ENCODE results near the gene EYA2.

DNA sequence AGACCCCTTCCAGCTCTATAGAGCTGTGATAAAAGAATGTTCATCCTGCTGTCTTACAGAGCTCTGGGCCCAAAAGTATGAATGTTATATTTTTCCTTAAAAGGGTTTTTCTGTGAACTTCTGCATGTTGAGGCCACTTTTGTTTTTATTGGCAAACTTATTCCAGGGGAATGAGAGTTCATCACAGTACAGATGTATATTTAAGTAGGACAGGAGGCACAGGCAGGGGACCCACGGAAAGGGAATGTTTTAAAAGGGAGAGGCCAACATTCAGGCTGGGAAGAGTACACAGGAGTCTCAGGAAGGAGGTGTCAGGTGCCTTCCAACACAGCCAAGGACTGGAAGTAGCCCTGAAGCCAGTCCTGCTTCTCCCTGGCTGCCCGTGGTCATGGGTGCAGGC lies 148.4 kb downstream of the EYA2 start:
- no peak for TF ChIP-seq POLR2A (IDR thresholded peaks at IDR 0.05; ENCODE audit: extremely low read depth, insufficient read length)
- TF ChIP-seq, protein P1, sequence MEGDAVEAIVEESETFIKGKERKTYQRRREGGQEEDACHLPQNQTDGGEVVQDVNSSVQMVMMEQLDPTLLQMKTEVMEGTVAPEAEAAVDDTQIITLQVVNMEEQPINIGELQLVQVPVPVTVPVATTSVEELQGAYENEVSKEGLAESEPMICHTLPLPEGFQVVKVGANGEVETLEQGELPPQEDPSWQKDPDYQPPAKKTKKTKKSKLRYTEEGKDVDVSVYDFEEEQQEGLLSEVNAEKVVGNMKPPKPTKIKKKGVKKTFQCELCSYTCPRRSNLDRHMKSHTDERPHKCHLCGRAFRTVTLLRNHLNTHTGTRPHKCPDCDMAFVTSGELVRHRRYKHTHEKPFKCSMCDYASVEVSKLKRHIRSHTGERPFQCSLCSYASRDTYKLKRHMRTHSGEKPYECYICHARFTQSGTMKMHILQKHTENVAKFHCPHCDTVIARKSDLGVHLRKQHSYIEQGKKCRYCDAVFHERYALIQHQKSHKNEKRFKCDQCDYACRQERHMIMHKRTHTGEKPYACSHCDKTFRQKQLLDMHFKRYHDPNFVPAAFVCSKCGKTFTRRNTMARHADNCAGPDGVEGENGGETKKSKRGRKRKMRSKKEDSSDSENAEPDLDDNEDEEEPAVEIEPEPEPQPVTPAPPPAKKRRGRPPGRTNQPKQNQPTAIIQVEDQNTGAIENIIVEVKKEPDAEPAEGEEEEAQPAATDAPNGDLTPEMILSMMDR (IDR thresholded peaks at IDR 0.05; ENCODE audit: low read depth, low read length): no peak
- no peak for TF ChIP-seq MYC (IDR thresholded peaks at IDR 0.05; ENCODE audit: low read depth, low read length)
- TF ChIP-seq, protein P2, sequence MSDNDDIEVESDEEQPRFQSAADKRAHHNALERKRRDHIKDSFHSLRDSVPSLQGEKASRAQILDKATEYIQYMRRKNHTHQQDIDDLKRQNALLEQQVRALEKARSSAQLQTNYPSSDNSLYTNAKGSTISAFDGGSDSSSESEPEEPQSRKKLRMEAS (IDR thresholded peaks at IDR 0.05; ENCODE audit: low read depth, low read length): no peak

All from NB4 (cell line).